Ishikawa (cell line): ENCODE data around the gene RNU6-7.

Experiments
- CEBPB ChIP-seq: IDR thresholded peaks from 2 replicates; pipeline ENCODE4 v1.6.1; 2012
- CREB1 ChIP-seq: IDR thresholded peaks from 2 replicates; pipeline ENCODE4 v1.6.1; 2012; ENCODE audit warnings: low read depth
- EGR1 ChIP-seq: IDR thresholded peaks from 2 replicates; pipeline ENCODE4 v1.6.1; 2012
- EP300 ChIP-seq: IDR thresholded peaks from 2 replicates; pipeline ENCODE4 v1.6.1; 2012; ENCODE audit warnings: borderline replicate concordance
- FOXM1 ChIP-seq: IDR thresholded peaks from 2 replicates; pipeline ENCODE4 v1.6.1; 2012; ENCODE audit warnings: low read depth, borderline replicate concordance
- MAX ChIP-seq: IDR thresholded peaks from 2 replicates; pipeline ENCODE4 v1.6.1; 2012
- NFIC ChIP-seq: IDR thresholded peaks from 2 replicates; pipeline ENCODE4 v1.6.1; 2012
- RAD21 ChIP-seq: IDR thresholded peaks from 2 replicates; pipeline ENCODE4 v1.6.1; 2012; ENCODE audit warnings: low read depth
- REST ChIP-seq: IDR thresholded peaks from 2 replicates; pipeline ENCODE4 v1.6.1; 2012; ENCODE audit warnings: low read depth, mild to moderate bottlenecking
- TAF1 ChIP-seq: IDR thresholded peaks from 2 replicates; pipeline ENCODE4 v1.6.1; 2012; ENCODE audit warnings: low read depth, mild to moderate bottlenecking
- TCF12 ChIP-seq: IDR thresholded peaks from 2 replicates; pipeline ENCODE4 v1.6.1; 2012; ENCODE audit warnings: low read depth
- TEAD4 ChIP-seq: IDR thresholded peaks from 2 replicates; pipeline ENCODE4 v1.6.1; 2012
- USF1 ChIP-seq: IDR thresholded peaks from 2 replicates; pipeline ENCODE4 v1.6.1; 2012
- YY1 ChIP-seq: IDR thresholded peaks from 2 replicates; pipeline ENCODE4 v1.6.1; 2012; ENCODE audit warnings: low read depth
- ZBTB7A ChIP-seq: IDR thresholded peaks from 2 replicates; pipeline ENCODE4 v1.6.1; 2012; ENCODE audit warnings: low read depth

Gene RNU6-7

GRCh38 chr14:32226056-32226455 lies 24.2 kb downstream of the RNU6-7 start:
- TF ChIP-seq REST = no peak
- no peak for TF ChIP-seq TCF12
- TF ChIP-seq RAD21 = no peak
- no peak for TF ChIP-seq EGR1
- TF ChIP-seq TAF1 = no peak
- TF ChIP-seq FOXM1 = no peak
- no peak for TF ChIP-seq TEAD4
- TF ChIP-seq YY1 = no peak
- TF ChIP-seq CREB1 = no peak
- TF ChIP-seq CEBPB = no peak
- no peak for TF ChIP-seq USF1
- no peak for TF ChIP-seq NFIC
- no peak for TF ChIP-seq ZBTB7A
- no peak for TF ChIP-seq MAX
- TF ChIP-seq EP300 = no peak

GRCh38 chr14:32230181-32230580 lies 28.3 kb downstream of the RNU6-7 start:
- no peak for TF ChIP-seq REST
- no peak for TF ChIP-seq FOXM1
- no peak for TF ChIP-seq MAX
- TF ChIP-seq NFIC = no peak
- no peak for TF ChIP-seq CEBPB
- TF ChIP-seq CREB1 = no peak
- no peak for TF ChIP-seq RAD21
- no peak for TF ChIP-seq EP300
- TF ChIP-seq ZBTB7A = no peak
- TF ChIP-seq TCF12 = no peak
- TF ChIP-seq USF1 = no peak
- TF ChIP-seq YY1 = no peak
- no peak for TF ChIP-seq TAF1
- TF ChIP-seq EGR1 = no peak
- no peak for TF ChIP-seq TEAD4

- no peak for TF ChIP-seq USF1
- no peak for TF ChIP-seq MAX
- TF ChIP-seq EGR1 = no peak
- no peak for TF ChIP-seq CEBPB
- no peak for TF ChIP-seq REST
- TF ChIP-seq NFIC = no peak
- no peak for TF ChIP-seq TCF12
- TF ChIP-seq TEAD4 = no peak
- TF ChIP-seq ZBTB7A = no peak
- no peak for TF ChIP-seq CREB1
- TF ChIP-seq YY1 = no peak
- TF ChIP-seq FOXM1 = no peak
- TF ChIP-seq TAF1 = no peak
- no peak for TF ChIP-seq RAD21
- TF ChIP-seq EP300 = no peak
These were observed 28.9 kb downstream of the RNU6-7 start for GRCh38 chr14:32230695-32231280.

- TF ChIP-seq TEAD4 = no peak
- no peak for TF ChIP-seq RAD21
- no peak for TF ChIP-seq FOXM1
- TF ChIP-seq TCF12 = no peak
- TF ChIP-seq USF1 = no peak
- no peak for TF ChIP-seq REST
- TF ChIP-seq YY1 = no peak
- TF ChIP-seq CREB1 = no peak
- no peak for TF ChIP-seq NFIC
- TF ChIP-seq TAF1 = no peak
- TF ChIP-seq CEBPB = no peak
- TF ChIP-seq EP300 = no peak
These were observed 30.6 kb downstream of the RNU6-7 start for GRCh38 chr14:32232481-32232880.
